ENCODE results near the gene ARL15. TPM values are rescaled to one million over a fixed set of nuclear protein-coding genes. Genes with fewer than 3 reads are reported as not detected.

ARL15 gene
- total and polyA plus RNA-seq, 2 of the 8 experiments (the other 6 are each of a cell fraction or from before 2014, with no cell fraction given): 9.9 to 21.2 TPM

DNA sequence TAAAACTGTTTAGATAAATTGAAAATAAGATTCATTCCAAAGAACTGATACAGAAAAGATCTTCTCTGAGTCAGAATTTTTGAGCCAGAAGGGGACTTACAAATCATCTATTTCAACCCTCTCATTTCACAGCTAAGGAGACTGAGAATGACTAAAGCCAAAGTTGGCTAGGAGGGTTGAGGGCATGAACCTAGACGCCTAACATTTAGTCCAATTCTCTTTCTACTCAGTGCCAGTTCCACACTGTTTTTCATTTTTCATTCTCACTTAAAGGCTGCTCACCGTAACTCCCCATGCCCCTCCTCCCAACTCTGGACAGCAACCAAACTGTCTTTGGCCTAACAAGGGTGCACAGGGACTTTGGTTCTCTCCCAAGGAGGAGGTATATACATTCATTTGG lies 386.0 kb downstream of the ARL15 start:
- TF ChIP-seq SIX5 (IDR thresholded peaks at IDR 0.05; ENCODE audit: low read depth, low read length) (no peak), TEAD4 (IDR thresholded peaks at IDR 0.05; ENCODE audit: low read depth, low read length) (no peak), KDM5A (IDR thresholded peaks at IDR 0.05; ENCODE audit: low read length) (no peak), SUZ12 (IDR thresholded peaks at IDR 0.05; ENCODE audit: low read length) (no peak)
- FAIRE-seq: no peak

More for the DNA sequence above, 386.0 kb downstream of the ARL15 start:
- no peak overlapping the region for H4K5ac ChIP-seq (ENCODE audit: insufficient read length, low read depth, low read length)
- H4K8ac ChIP-seq (ENCODE audit: extremely low read depth, insufficient read depth, low read length): no peak overlapping the region
- no peaks in the 10 kb centered on the region for H3K36me3 ChIP-seq (ENCODE audit: control insufficient read depth in 2 of 4, insufficient read depth in 4 of 4, low read length in 3 of 4)
- ChIA-PET POLR2A (ENCODE audit: partially characterized antibody) (interaction anchor here (0.7 kb wide), 1 partner anchor 441 kb away, joined by 3 read pairs; no protein-coding TSS in a partner anchor), CTCF (ENCODE audit: partially characterized antibody) (interaction anchor here (0.7 to 1.3 kb wide), 3 partner anchors 99 to 1872 kb away, joined by 3 read pairs; no protein-coding TSS in a partner anchor)
- H3K18ac ChIP-seq (ENCODE audit: extremely low read depth, low read length): no peak overlapping the region
- no peak for DNase-seq (ENCODE audit: low read depth in 1 of 2, low spot score in 2 of 2)
- no peak overlapping the region for H2AFZ ChIP-seq (ENCODE audit: low read length)
- no peak overlapping the region for H3K4me2 ChIP-seq (ENCODE audit: insufficient read depth in 1 of 2, low read depth in 2 of 2, low read length in 2 of 2)
- no peak overlapping the region for H3K56ac ChIP-seq (replicated peaks; ENCODE audit: insufficient read length, low read depth, low read length)
- no peak overlapping the region for H2BK15ac ChIP-seq (ENCODE audit: low read length)
- H3K79me2 ChIP-seq (ENCODE audit: control insufficient read depth in 1 of 2, insufficient read depth in 2 of 2, low read length in 2 of 2): no peaks in the 10 kb centered on the region
- no peaks in the 10 kb centered on the region for H3K79me1 ChIP-seq (ENCODE audit: low read depth, low read length)
- H3K4me3 ChIP-seq (ENCODE audit: extremely low read depth in 1 of 4, insufficient read depth in 2 of 4, low read depth in 3 of 4, low read length in 4 of 4): no peak overlapping the region
- H4K20me1 ChIP-seq (replicated peaks in 1 of 2; ENCODE audit: control insufficient read depth in 1 of 2, insufficient read depth in 2 of 2, low read length in 2 of 2): no peaks in the 10 kb centered on the region
- no peak overlapping the region for H3K27ac ChIP-seq (ENCODE audit: low read depth, low read length)
- no peak overlapping the region for H3K9ac ChIP-seq (replicated peaks in 1 of 4; ENCODE audit: extremely low read depth in 1 of 4, low read depth in 3 of 4, low read length in 3 of 4)
- no peak overlapping the region for H2AK5ac ChIP-seq (ENCODE audit: low read depth, low read length)
- H3K23ac ChIP-seq (ENCODE audit: insufficient read length): no peak overlapping the region
- no peak overlapping the region for H3K4ac ChIP-seq (replicated peaks; ENCODE audit: insufficient read length, low read depth, low read length)
- H3K23me2 ChIP-seq (ENCODE audit: low read depth, low read length): no peaks in the 10 kb centered on the region
- H3K9me3 ChIP-seq (ENCODE audit: insufficient read depth in 2 of 2, low read depth in 1 of 2, low read length in 1 of 2): no peaks in the 10 kb centered on the region
- H3K14ac ChIP-seq (ENCODE audit: insufficient read length): no peak overlapping the region
- no peaks in the 10 kb centered on the region for H3K27me3 ChIP-seq (replicated peaks in 1 of 4; ENCODE audit: control insufficient read depth in 3 of 4, extremely low read depth in 1 of 4, insufficient read depth in 3 of 4, low read length in 3 of 4)
- no peak overlapping the region for H2BK20ac ChIP-seq (ENCODE audit: low read length)
- H2BK12ac ChIP-seq (ENCODE audit: low read depth, low read length): no peak overlapping the region
- no peak overlapping the region for H4K91ac ChIP-seq (replicated peaks; ENCODE audit: insufficient read length, low read length)
- WGBS, 2 experiments (ENCODE audit: extremely low coverage in 1 of 2, insufficient coverage in 1 of 2, insufficient read length in 1 of 2, insufficient replicate concordance in 2 of 2, low coverage in 1 of 2, low lambda C conversion rate in 2 of 2, missing lambda C conversion rate in 1 of 2): 88% methylated on average over 2 of the region's 2 CpGs; no CpG with 5 or more reads in 1 of the 2 experiments
- H3K4me1 ChIP-seq (replicated peaks in 1 of 4; ENCODE audit: control insufficient read depth in 3 of 4, insufficient read depth in 4 of 4, low read length in 3 of 4): peaks cover 0 to 8% (median under 1%) of the 10 kb centered on the region in 4 experiments; a peak in 1 of 7 replicates
- H2BK120ac ChIP-seq (replicated peaks; ENCODE audit: low read depth, low read length): no peak overlapping the region
- H2BK5ac ChIP-seq (ENCODE audit: low read depth, low read length): no peak overlapping the region

All from H1 (cell line).